ENCODE measurements around the gene KIRREL1. TPM values are rescaled to one million over a fixed set of nuclear protein-coding genes. Genes with fewer than 3 reads are reported as not detected.
A peak's percentile ranks its signal among the peaks of the same experiment; 100 is the strongest.

Gene KIRREL1
- total RNA-seq, 1 donor: 96.9 TPM

DNA sequence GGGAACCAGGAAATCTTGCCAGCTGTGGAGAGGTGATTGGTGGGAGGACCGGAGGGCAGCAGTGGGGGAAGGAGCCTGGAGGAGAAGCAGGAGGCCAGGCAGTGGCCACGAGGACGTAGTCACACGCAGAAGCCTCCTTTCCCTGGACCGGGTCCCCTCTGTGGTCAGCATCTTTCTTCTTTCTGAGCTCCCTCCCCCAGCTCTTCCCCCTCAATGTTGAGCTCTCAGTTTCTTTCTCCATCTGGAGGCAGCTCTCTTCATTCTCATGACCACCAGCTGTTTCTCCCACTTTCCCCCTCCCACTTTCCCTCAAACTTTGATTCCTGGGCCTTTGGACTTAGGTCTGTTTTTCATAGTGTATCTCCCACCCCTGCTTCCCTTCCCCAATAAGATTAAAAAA lies 18.3 kb downstream of the KIRREL1 start:
- TF ChIP-seq, protein P1, sequence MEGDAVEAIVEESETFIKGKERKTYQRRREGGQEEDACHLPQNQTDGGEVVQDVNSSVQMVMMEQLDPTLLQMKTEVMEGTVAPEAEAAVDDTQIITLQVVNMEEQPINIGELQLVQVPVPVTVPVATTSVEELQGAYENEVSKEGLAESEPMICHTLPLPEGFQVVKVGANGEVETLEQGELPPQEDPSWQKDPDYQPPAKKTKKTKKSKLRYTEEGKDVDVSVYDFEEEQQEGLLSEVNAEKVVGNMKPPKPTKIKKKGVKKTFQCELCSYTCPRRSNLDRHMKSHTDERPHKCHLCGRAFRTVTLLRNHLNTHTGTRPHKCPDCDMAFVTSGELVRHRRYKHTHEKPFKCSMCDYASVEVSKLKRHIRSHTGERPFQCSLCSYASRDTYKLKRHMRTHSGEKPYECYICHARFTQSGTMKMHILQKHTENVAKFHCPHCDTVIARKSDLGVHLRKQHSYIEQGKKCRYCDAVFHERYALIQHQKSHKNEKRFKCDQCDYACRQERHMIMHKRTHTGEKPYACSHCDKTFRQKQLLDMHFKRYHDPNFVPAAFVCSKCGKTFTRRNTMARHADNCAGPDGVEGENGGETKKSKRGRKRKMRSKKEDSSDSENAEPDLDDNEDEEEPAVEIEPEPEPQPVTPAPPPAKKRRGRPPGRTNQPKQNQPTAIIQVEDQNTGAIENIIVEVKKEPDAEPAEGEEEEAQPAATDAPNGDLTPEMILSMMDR (IDR thresholded peaks at IDR 0.05; ENCODE audit: insufficient read depth, low read length): no peak
- peak; percentile 43 for DNase-seq (ENCODE audit: low read depth)
- H3K4me3 ChIP-seq (ENCODE audit: low read depth, low read length): peak overlapping the region; percentile 23

DNA sequence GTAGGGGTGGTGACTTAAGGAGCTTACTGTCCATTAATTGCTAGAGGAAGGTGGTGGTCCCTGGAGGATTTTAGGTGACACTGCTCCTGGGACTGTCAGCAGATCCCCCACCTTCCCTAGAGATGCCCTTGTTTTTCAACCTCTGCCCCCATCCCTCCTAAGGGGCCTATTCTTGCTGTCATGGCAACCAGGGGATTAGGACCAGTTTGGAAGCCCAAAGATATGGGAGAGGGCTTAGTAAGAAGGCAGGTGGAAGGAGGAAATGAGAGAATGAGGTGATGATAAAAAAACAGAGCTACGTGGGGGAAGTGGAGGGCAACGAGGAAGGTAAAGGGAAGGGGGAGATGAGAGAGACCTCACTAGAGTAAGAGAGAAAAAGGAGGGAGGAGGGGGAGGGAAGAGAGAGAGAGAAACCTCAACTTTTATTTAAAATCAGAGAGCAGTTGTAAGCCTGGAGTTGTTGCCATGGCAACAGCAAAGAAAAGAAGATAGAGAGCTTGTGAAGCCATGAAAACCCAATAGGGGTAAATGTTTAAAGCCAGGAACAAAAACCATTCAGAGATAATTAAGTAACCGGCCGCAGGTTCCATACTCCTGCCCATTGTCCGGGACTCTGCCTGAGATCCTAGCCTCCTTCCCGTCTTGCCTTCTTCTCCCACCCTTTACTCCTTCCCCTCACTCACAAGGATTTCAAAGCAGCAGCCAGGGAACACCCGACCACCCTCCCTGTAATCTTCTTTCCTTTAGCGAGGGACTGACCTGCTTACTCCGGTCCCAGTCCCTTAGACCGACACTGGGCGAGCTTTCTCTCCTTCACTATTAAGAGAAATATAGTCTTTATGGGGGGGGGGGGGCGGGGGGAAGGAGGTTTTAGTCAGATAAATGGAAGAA lies 20.6 kb downstream of the KIRREL1 start:
- peak; percentile 71 for DNase-seq (ENCODE audit: low read depth)
- H3K4me3 ChIP-seq (ENCODE audit: low read depth, low read length): no peak overlapping the region
- TF ChIP-seq, protein P1 (IDR thresholded peaks at IDR 0.05; ENCODE audit: insufficient read depth, low read length): no peak

GRCh38 chr1:158014731-158015320 lies 21.4 kb downstream of the KIRREL1 start:
- H3K4me3 ChIP-seq (ENCODE audit: low read depth, low read length): no peak overlapping the region
- DNase-seq (ENCODE audit: low read depth): no peak
- TF ChIP-seq, protein P1 (IDR thresholded peaks at IDR 0.05; ENCODE audit: insufficient read depth, low read length): no peak

DNA sequence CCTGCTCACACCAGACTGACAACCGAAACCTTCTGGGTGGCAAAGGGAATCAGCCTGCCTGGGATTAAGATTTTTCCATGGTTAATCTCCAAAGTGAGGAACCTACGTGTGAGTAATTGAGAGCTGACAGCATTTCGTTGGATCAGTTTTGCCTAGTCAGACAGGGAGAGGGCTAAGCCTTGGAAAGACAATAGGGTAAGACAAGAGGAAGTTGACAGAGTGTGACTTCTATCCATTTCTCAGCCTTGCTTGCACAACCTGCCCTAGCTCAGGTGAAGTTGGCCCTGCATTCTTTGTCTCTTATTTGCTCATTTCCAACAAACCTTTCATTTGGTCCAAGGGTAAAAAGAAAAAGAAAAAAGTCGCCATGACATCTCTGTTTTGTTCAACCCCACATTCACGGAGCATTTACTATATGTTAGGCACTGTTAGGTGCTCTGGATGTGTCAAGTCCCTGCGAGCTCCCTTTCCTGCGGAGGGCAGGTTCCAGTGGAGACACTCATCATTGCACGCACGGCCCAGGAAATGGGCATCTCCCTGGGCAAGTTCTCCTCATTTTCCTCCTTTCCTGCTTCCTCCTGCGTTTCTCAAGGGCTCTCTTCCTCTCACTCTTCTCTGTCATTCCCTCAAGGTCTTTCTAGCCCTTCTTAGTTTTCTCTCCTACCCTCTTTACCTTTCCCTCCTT lies 23.3 kb downstream of the KIRREL1 start:
- H3K4me3 ChIP-seq (ENCODE audit: low read depth, low read length): no peak overlapping the region
- no peak for DNase-seq (ENCODE audit: low read depth)
- TF ChIP-seq, protein P1 (IDR thresholded peaks at IDR 0.05; ENCODE audit: insufficient read depth, low read length): no peak

DNA sequence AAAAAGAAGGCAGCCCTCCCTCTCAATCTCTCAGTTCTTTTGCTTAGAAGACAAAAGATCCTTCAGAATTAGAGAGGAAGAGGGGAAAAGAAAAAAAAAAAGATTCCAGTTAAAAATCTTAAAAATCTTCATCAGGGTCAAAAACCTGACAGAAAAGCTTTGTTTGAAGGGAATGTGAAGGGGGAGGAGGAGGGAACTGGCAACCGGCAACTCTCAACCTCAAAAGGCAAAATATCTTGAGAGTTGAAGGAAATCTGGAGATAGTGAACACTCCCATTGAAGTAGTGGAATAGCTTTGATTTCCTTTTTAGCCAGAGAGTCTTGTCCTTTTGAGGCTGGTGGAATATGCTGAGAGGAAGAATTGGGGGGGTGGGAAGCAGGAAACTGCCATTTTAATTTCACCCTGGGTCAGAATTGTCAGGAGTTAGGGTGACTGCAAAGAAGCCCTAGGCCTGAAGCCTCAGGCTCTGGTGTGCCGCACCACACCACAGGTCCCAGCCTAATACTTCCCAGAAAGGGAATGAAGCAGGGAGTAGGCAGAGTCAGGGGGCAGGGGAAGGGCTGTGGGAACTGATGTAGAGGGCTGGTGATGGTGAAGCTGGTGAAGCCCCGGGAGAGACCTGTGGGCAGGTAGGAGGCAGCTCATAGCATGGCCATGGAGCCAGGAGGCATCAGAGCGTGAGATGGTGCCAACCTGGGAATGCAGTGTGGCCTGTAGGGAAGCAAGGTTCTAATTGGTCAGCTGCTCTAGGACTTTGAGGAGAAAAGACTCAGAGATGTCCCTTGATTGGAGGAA lies 24.6 kb downstream of the KIRREL1 start:
- TF ChIP-seq, protein P1 (IDR thresholded peaks at IDR 0.05; ENCODE audit: insufficient read depth, low read length): no peak
- peak; percentile 61 for DNase-seq (ENCODE audit: low read depth)
- no peak overlapping the region for H3K4me3 ChIP-seq (ENCODE audit: low read depth, low read length)

DNA sequence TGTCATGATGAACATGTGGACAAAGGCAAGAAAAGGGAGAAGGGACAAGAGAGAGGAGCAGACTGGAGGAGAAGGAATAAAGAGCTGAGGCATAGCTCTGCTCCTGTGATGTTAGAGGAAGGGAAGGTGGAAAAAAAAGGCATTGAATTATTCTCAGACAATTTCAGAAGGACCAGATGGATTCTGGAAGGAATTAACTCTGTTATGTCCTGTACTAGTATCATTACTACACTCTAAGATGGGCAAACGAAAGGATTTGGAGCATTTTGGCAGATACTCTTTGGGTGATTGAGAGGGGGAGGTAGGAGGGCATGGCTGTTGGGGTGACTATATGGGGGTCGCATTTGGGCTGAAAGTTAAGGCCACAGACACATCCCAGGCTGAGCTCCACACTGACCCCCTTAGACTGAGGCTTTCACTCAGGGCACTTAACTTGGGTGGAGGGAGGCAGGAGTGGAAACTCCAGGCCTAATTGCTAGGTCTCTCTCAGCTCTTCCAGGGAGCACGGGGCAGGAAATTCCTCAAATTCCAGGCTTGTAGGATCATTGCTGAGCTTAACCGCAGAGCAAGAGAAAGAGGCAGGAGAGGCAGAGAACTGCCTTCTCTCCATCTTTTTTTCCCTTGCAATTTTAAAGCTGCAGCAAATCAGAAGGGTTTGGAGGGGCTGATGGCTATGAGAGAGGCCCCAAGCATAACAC lies 25.9 kb downstream of the KIRREL1 start:
- H3K4me3 ChIP-seq (ENCODE audit: low read depth, low read length): peak overlapping the region; percentile 51
- DNase-seq (ENCODE audit: low read depth): peak; percentile 94
- TF ChIP-seq, protein P1 (IDR thresholded peaks at IDR 0.05; ENCODE audit: insufficient read depth, low read length): no peak
